NT2/D1 (cell line): ENCODE results near the gene LENG1.

Experiments used
- SUZ12 ChIP-seq: IDR thresholded peaks from 2 replicates; pipeline ENCODE4 v1.6.1; 2011; ENCODE audit not compliant: insufficient read length, insufficient read depth; ENCODE audit errors: extremely low read depth
- YY1 ChIP-seq: IDR thresholded peaks from 2 replicates; pipeline ENCODE4 v1.6.1; 2011; ENCODE audit not compliant: insufficient read length, insufficient read depth
- ZNF274 ChIP-seq: IDR thresholded peaks from 2 replicates; pipeline ENCODE4 v1.6.1; 2011; ENCODE audit warnings: mild to moderate bottlenecking, low read depth, low read length

DNA sequence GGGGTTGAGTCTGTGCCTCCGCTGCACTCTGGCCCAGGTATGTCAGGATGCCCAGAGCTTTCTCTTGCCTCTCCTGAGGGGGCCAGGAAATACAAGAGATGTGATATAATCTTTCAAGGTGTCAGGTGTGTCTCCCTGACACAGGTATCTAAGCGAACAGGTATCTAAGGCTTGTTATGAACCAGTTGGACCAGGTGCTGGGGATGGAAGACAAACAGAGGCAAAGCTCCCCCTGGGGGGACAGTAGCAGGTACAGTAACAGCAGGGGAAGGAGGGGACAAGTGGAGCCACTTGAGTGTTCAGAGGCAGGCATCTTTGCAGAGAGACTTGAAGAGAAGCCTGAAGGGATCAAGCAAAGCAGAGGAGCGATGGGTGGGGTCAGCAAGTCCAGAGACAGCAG, 2.6 kb downstream of the LENG1 start:
- TF ChIP-seq YY1, result no peak
- no peak for TF ChIP-seq SUZ12
- TF ChIP-seq ZNF274, result no peak
